ENCODE data around the gene DNAJA4. TPM values are rescaled to one million over a fixed set of nuclear protein-coding genes. Genes with fewer than 3 reads are reported as not detected.
A peak's percentile ranks its signal among the peaks of the same experiment; 100 is the strongest.

The DNAJA4 gene
- total RNA-seq, 2 experiments from 2014 or later, result 47.0 to 48.5 TPM

DNA sequence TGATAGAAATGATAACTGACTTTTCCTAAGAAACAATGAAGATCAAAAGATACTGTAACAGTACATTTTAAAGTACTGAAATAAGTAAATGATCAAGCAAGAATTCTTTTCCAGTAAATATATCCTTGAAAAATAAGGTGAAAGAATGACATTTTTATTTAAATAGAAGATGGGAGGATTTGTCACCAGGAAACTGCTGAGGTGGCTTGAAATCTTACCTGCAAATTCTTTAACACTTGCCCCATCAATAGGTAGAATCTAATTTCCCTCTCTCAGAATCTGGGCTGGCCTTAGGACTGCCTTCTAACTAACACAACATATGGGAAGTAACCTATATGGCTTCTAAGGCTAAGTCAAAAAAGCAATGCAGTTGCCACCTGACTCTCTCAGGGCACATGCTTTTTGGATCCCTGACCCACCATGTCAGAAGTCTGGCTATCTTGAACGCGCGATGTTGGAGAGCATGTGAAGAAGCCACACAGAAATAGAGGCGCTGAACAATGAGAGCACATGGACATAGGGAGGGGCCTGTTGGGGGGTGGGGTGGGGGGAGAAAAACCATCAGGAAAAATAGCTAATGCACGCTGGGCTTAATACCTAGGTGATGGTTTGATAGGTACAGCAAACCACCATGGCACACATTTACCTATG, 41.5 kb upstream of the DNAJA4 start:
- CTCF ChIA-PET, result interaction anchor here (1.0 kb wide), 1 partner anchor 264 kb away, joined by 3 read pairs; no protein-coding TSS in a partner anchor
- Mint-ChIP-seq H3K27ac (no peak overlapping the region), H3K4me1 (ENCODE audit: low read depth) (peaks cover 4% of the 10 kb centered on the region), H3K9me3 (no peaks in the 10 kb centered on the region), H3K36me3 (ENCODE audit: low read depth) (no peaks in the 10 kb centered on the region), H3K27me3 (no peaks in the 10 kb centered on the region), H3K4me3 (no peak overlapping the region)
- no peak for DNase-seq
- no peak overlapping the region for H3K27ac ChIP-seq (ENCODE audit: low read depth in 1 of 2, low read length in 2 of 2)
- no peaks in the 10 kb centered on the region for H3K27me3 ChIP-seq (ENCODE audit: control insufficient read depth in 1 of 2, insufficient read depth in 2 of 2, low read length in 2 of 2)
- POLR2A ChIA-PET, result no interaction called here
- intact Hi-C loops (cut with DNase I, micrococcal nuclease), result no loop called here
- TF ChIP-seq, protein P1, sequence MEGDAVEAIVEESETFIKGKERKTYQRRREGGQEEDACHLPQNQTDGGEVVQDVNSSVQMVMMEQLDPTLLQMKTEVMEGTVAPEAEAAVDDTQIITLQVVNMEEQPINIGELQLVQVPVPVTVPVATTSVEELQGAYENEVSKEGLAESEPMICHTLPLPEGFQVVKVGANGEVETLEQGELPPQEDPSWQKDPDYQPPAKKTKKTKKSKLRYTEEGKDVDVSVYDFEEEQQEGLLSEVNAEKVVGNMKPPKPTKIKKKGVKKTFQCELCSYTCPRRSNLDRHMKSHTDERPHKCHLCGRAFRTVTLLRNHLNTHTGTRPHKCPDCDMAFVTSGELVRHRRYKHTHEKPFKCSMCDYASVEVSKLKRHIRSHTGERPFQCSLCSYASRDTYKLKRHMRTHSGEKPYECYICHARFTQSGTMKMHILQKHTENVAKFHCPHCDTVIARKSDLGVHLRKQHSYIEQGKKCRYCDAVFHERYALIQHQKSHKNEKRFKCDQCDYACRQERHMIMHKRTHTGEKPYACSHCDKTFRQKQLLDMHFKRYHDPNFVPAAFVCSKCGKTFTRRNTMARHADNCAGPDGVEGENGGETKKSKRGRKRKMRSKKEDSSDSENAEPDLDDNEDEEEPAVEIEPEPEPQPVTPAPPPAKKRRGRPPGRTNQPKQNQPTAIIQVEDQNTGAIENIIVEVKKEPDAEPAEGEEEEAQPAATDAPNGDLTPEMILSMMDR (IDR thresholded peaks at IDR 0.05), result no peak
- H3K4me3 ChIP-seq (ENCODE audit: low read length), result no peak overlapping the region
- peaks cover 4% of the 10 kb centered on the region for H3K4me1 ChIP-seq (ENCODE audit: insufficient read depth, low read length)
- ATAC-seq (ENCODE audit: poor library complexity), result no peak
- no peaks in the 10 kb centered on the region for H3K36me3 ChIP-seq (ENCODE audit: insufficient read depth, low read length)
- H3K9me3 ChIP-seq (ENCODE audit: control insufficient read depth in 1 of 2, insufficient read depth in 1 of 2, low read length in 2 of 2), result no peaks in the 10 kb centered on the region

DNA sequence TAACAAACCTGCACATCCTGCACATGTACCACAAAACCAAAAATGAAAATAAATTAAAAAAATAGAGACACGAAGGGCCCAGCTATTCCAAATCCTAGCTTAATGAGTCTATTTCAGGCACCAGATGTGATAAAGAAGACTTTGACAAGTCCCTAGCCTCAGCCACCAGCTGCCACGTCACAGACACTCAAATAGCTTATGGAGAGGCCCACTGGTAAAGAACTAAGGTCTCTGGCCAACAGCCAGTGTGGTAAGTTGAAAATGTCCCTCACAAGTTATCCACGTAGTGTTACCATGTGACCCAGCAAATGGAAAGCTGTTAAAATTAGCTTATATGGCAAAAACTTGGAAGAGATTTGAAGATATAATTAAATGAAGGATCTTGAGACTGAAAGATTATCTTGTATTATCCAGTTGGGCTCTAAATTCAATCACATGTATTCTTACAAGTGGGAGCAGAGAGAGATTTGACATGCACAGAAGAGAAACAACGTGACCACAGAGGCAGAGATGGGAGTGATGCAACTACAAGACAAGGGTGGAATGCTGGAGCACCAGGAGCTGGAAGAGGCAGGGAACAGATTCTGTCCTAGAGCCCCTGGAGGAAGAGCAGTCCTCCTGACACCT, 40.9 kb upstream of the DNAJA4 start:
- Histone ChIP-seq H3K27ac (ENCODE audit: low read depth in 1 of 2, low read length in 2 of 2) (no peak overlapping the region), H3K9me3 (ENCODE audit: control insufficient read depth in 1 of 2, insufficient read depth in 1 of 2, low read length in 2 of 2) (no peaks in the 10 kb centered on the region), H3K36me3 (ENCODE audit: insufficient read depth, low read length) (no peaks in the 10 kb centered on the region), H3K27me3 (ENCODE audit: control insufficient read depth in 1 of 2, insufficient read depth in 2 of 2, low read length in 2 of 2) (no peaks in the 10 kb centered on the region), H3K4me1 (ENCODE audit: insufficient read depth, low read length) (peaks cover 4% of the 10 kb centered on the region), H3K4me3 (ENCODE audit: low read length) (no peak overlapping the region)
- TF ChIP-seq, protein P1 (IDR thresholded peaks at IDR 0.05), result no peak
- Mint-ChIP-seq H3K27ac (no peak overlapping the region), H3K9me3 (no peaks in the 10 kb centered on the region), H3K4me1 (ENCODE audit: low read depth) (peaks cover 4% of the 10 kb centered on the region), H3K4me3 (no peak overlapping the region), H3K36me3 (ENCODE audit: low read depth) (no peaks in the 10 kb centered on the region), H3K27me3 (no peaks in the 10 kb centered on the region)
- ChIA-PET POLR2A (no interaction called here), CTCF (interaction anchor here (1.0 kb wide), 1 partner anchor 265 kb away, joined by 3 read pairs; no protein-coding TSS in a partner anchor)
- intact Hi-C loops (cut with DNase I, micrococcal nuclease), result no loop called here
- DNase-seq, result peak in 1 of 14 experiments; percentile 13
- no peak for ATAC-seq (ENCODE audit: poor library complexity)

DNA sequence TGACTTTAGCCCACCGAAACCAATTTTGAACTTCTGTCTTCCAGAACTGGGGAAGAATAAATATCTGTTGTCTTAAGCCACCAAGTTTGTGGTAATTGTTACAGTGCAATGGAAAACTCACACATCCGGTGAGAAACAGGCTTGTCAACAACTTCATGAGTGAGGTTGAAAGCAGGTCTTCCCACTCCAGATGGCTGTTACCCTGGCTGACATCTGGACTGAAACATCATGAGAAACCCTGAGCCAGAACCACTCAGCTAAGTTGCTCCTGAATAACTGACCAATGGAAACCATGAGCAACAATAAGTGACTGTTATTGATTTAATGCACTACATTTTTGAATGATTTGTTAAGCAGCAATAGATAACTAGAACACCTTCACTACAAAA, 40.3 kb upstream of the DNAJA4 start:
- Histone ChIP-seq H3K27me3 (ENCODE audit: control insufficient read depth in 1 of 2, insufficient read depth in 2 of 2, low read length in 2 of 2) (no peaks in the 10 kb centered on the region), H3K36me3 (ENCODE audit: insufficient read depth, low read length) (no peaks in the 10 kb centered on the region), H3K27ac (ENCODE audit: low read depth in 1 of 2, low read length in 2 of 2) (no peak overlapping the region), H3K4me1 (ENCODE audit: insufficient read depth, low read length) (peaks cover 4% of the 10 kb centered on the region), H3K9me3 (ENCODE audit: control insufficient read depth in 1 of 2, insufficient read depth in 1 of 2, low read length in 2 of 2) (no peaks in the 10 kb centered on the region), H3K4me3 (ENCODE audit: low read length) (no peak overlapping the region)
- no peak for ATAC-seq (ENCODE audit: poor library complexity)
- no peaks in the 10 kb centered on the region for H3K36me3 Mint-ChIP-seq (ENCODE audit: low read depth)
- H3K4me3 Mint-ChIP-seq, result no peak overlapping the region
- no peak overlapping the region for H3K27ac Mint-ChIP-seq
- ChIA-PET POLR2A (no interaction called here), CTCF (interaction anchor here (1.0 kb wide), 1 partner anchor 265 kb away, joined by 3 read pairs; no protein-coding TSS in a partner anchor)
- H3K9me3 Mint-ChIP-seq, result no peaks in the 10 kb centered on the region
- peaks cover 4% of the 10 kb centered on the region for H3K4me1 Mint-ChIP-seq (ENCODE audit: low read depth)
- H3K27me3 Mint-ChIP-seq, result no peaks in the 10 kb centered on the region
- peak in 1 of 14 experiments; percentile 53 for DNase-seq
- intact Hi-C loops (cut with DNase I, micrococcal nuclease), result no loop called here
- TF ChIP-seq, protein P1 (IDR thresholded peaks at IDR 0.05), result no peak
